GM18526 (cell line): ENCODE measurements around the gene SYT12.

Experiments
- POLR2A ChIP-seq: IDR thresholded peaks from 3 replicates; pipeline ENCODE4 v1.6.1; 2011; ENCODE audit not compliant: insufficient read length; ENCODE audit errors: extremely low read depth

SYT12 gene

GRCh38 chr11:67022961-67023956 lies at the start of gene SYT12:
TSS of gene SYT12 (plus strand) at chr11:67023134. CDS start at chr11:67030145, 7,011 bp downstream.
- TF ChIP-seq POLR2A, result no peak

GRCh38 chr11:66973956-66974580 lies 48.9 kb upstream of the SYT12 start:
- TF ChIP-seq POLR2A, result no peak

- no peak for TF ChIP-seq POLR2A
Measured at GRCh38 chr11:66974724-66975404, 48.1 kb upstream of the SYT12 start, which contains the start of gene C11orf86. TSS of gene C11orf86 (plus strand) at chr11:66975304. CDS start at chr11:66975363, 59 bp downstream.

GRCh38 chr11:66975405-66976027 lies 47.4 kb upstream of the SYT12 start:
- no peak for TF ChIP-seq POLR2A

- TF ChIP-seq POLR2A, result no peak
Measured at GRCh38 chr11:66976028-66976467, 46.9 kb upstream of the SYT12 start.

- no peak for TF ChIP-seq POLR2A
Measured at GRCh38 chr11:66976925-66977324, 46.0 kb upstream of the SYT12 start.

- TF ChIP-seq POLR2A, result no peak
Measured at GRCh38 chr11:66978229-66978628, 44.7 kb upstream of the SYT12 start.

- no peak for TF ChIP-seq POLR2A
Measured at GRCh38 chr11:66978717-66979116, 44.2 kb upstream of the SYT12 start.

GRCh38 chr11:66979336-66979980 lies 43.5 kb upstream of the SYT12 start:
- no peak for TF ChIP-seq POLR2A

GRCh38 chr11:66981976-66982578 lies 40.9 kb upstream of the SYT12 start:
- no peak for TF ChIP-seq POLR2A

- TF ChIP-seq POLR2A, result no peak
Measured at GRCh38 chr11:66983275-66983924, 39.5 kb upstream of the SYT12 start.

DNA sequence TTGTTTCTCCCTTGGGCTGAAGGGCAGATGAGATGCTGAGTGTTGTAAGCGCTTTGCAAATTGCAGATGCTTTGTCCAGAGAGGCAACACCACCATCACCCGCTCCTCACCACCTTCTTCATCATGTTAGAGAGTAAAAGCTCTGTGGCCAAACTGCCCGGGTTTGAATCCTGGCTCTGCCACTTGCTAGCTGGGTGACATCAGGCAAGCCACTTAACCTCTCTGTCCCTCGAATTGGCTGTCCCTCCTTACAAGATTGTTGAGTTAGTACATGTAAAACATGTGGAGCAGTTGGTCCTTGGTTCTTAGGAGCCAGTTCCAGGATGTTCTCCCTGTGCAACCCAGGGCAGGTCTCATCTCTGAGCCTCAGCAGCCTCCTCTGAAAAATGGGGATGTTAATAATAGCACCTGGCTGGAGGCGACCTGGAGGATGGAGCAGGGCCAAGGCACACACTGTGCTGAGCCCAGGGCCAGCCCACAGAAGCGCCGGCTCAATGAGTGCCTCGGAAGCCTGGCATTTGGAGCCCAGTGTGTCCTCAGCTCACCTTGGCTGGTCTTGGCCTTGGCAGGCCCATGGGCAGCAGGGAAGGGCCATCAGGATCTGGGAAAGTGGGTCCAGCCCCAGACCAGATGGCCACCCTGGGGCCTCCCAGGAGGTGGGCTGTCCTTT lies 37.3 kb upstream of the SYT12 start:
- TF ChIP-seq POLR2A, result no peak

DNA sequence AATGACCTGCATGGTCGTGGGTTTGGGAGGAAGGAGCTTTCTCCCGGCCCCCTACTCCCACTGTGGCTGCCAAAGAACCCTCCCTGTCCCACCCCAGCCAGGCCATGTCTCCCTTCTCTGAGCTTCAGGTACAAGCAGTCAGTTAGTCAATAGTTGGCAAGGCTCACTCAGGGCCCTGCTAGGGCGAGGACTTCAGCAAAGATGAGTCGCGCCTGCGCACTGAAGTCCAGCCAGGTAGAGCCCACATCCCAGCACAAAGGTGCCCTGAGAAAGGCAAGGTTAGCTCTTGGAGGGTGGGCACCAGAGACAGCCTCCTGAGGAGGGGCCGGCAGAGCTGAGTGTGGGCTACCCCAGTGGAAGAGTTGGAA lies 36.8 kb upstream of the SYT12 start:
- TF ChIP-seq POLR2A, result no peak

- TF ChIP-seq POLR2A, result no peak
Measured at GRCh38 chr11:66987158-66987620, 35.7 kb upstream of the SYT12 start.
